Sigmoid colon (tissue), 7 donors: ENCODE measurements around the gene NFRKB. TPM values are rescaled to one million over a fixed set of nuclear protein-coding genes. Genes with fewer than 3 reads are reported as not detected.
A peak's percentile ranks its signal among the peaks of the same experiment; 100 is the strongest.
"Not testable (repeated sequence)": the region's sequence is repeated elsewhere in the genome, so short reads cannot be mapped to it uniquely, and the experiment has no call there.

Experiments
- DNase-seq: peaks from one replicate; pipeline ENCODE4 v3.0.0-alpha.2; 2019
- H3K27ac ChIP-seq, 4 donors: fragments of 200-600 bp; sonication (generic); one replicate each; pipeline ENCODE4 v1.5.1; 2016 to 2019; ENCODE audit warnings: mild to moderate bottlenecking in 1 of 4
- H3K27me3 ChIP-seq, 3 donors: fragments of 200-600 bp; sonication (generic); one replicate each; pipeline ENCODE4 v1.5.1; 2019; ENCODE audit warnings: mild to moderate bottlenecking in 1 of 3
- H3K36me3 ChIP-seq, 4 donors: fragments of 200-600 bp; sonication (generic); one replicate each; pipeline ENCODE4 v1.5.1; 2016 to 2019
- H3K4me1 ChIP-seq, 4 donors: fragments of 200-600 bp; sonication (generic); one replicate each; pipeline ENCODE4 v1.5.1; 2017 to 2019
- H3K4me3 ChIP-seq, 4 donors: fragments of 200-600 bp; sonication (generic); one replicate each; pipeline ENCODE4 v1.5.1; 2017 to 2019; ENCODE audit warnings: mild to moderate bottlenecking in 2 of 4, moderate library complexity in 1 of 4
- H3K9me3 ChIP-seq, 4 donors: fragments of 200-600 bp in 3 of 4; sonication (generic) in 3 of 4; one replicate each; pipeline versions ENCODE4 v1.5.1 to v1.6.1; 2013 to 2019
- EP300 ChIP-seq, 4 donors: sonication (generic); formaldehyde crosslinking; IDR thresholded peaks; one replicate each; pipeline ENCODE4 v1.6.1; 2017; ENCODE audit warnings: antibody characterized with exemption in 4 of 4
- POLR2A ChIP-seq, 2 donors: fragments of 450-650 bp; IDR thresholded peaks; one replicate each; pipeline ENCODE4 v1.6.1; 2016; ENCODE audit warnings: antibody characterized with exemption in 2 of 2, mild to moderate bottlenecking in 2 of 2, moderate library complexity in 2 of 2
- POLR2AphosphoS5 ChIP-seq, 4 donors: sonication (generic); formaldehyde crosslinking; IDR thresholded peaks; one replicate each; pipeline ENCODE4 v1.6.1; 2017; ENCODE audit warnings: antibody characterized with exemption in 4 of 4
- WGBS, 2 donors: extraction: QIAGEN DNeasy Blood & Tissue Kit; methylation state at CpG; one replicate each; pipeline ENCODE4 v1.1.7; 2013; 5-methylcytosine and 5-hydroxymethylcytosine counted together
- intact Hi-C: fragments of 100-400 bp; cut with DNase I; formaldehyde crosslinking; loops from one replicate; pipeline ENCODE4 v1.15.1; 2023
- polyA plus RNA-seq, 3 donors: library from polyadenylated mRNA; stranded (reverse); fragments of 200-250 nt; gene quantifications; one replicate each; pipeline ENCODE4 v1.2.3, GENCODE V29; 2013
- total RNA-seq, 4 donors: library from RNA; depleted of rRNA; stranded (reverse); fragments of >200 nt; gene quantifications; one replicate each; pipeline ENCODE4 v1.1.0, GENCODE V29; 2016
- TF ChIP-seq, protein P1 (sequence below), 4 experiments: fragments of 450-650 bp in 3 of 4; fragments of 200-600 bp in 1 of 4; IDR thresholded peaks; one replicate each; pipeline ENCODE4 v1.5.1; 2016 to 2019; ENCODE audit warnings: antibody characterized with exemption in 4 of 4, mild to moderate bottlenecking in 3 of 4, moderate library complexity in 2 of 4
- donor health status: healthy with polysubstance abuse.
- donor health status: Bipolar disorder and iron deficiency.
- donor health status: healthy.

Gene NFRKB
- total and polyA plus RNA-seq, 7 donors, result 3.5 to 24.7 (median 20.7) TPM

DNA sequence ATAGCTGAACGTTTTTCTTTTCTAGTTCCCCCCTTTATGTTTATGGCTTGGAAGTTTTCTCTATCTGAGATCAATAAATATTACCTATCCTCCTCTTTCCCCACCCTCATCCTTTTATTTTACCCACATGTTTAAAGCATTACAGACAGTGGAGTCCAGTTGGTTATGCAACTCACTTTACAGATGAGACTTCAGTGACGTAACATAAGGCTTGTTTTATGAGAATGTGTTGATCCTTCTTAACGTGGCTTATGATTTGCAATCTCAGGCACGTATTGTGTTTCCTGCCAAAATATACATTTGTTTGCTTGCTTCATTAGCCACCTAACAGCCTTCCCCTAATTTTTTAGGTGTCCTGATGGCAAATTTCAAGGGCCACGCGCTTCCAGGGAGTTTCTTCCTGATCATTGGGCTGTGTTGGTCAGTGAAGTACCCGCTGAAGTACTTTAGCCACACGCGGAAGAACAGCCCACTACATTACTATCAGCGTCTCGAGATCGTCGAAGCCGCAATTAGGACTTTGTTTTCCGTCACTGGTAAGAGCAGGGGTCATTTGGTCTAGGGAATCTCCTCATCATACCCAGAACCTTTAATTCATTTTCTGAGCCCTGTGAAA lies 43.1 kb downstream of the NFRKB start:
- H3K4me1 ChIP-seq, result peaks cover 0 to 4% (median 2%) of the 10 kb centered on the region in 4 donors
- TF ChIP-seq, protein P1, sequence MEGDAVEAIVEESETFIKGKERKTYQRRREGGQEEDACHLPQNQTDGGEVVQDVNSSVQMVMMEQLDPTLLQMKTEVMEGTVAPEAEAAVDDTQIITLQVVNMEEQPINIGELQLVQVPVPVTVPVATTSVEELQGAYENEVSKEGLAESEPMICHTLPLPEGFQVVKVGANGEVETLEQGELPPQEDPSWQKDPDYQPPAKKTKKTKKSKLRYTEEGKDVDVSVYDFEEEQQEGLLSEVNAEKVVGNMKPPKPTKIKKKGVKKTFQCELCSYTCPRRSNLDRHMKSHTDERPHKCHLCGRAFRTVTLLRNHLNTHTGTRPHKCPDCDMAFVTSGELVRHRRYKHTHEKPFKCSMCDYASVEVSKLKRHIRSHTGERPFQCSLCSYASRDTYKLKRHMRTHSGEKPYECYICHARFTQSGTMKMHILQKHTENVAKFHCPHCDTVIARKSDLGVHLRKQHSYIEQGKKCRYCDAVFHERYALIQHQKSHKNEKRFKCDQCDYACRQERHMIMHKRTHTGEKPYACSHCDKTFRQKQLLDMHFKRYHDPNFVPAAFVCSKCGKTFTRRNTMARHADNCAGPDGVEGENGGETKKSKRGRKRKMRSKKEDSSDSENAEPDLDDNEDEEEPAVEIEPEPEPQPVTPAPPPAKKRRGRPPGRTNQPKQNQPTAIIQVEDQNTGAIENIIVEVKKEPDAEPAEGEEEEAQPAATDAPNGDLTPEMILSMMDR (IDR thresholded peaks at IDR 0.05), result no peak
- TF ChIP-seq POLR2AphosphoS5 (IDR thresholded peaks at IDR 0.05) (no peak), POLR2A (IDR thresholded peaks at IDR 0.05) (no peak), EP300 (IDR thresholded peaks at IDR 0.05) (no peak)
- no peaks in the 10 kb centered on the region for H3K9me3 ChIP-seq
- H3K27ac ChIP-seq, result no peak overlapping the region
- H3K27me3 ChIP-seq, result no peaks in the 10 kb centered on the region
- no peak for DNase-seq
- no peak overlapping the region for H3K4me3 ChIP-seq
- WGBS, 2 donors, result 87 to 88% methylated on average over 15 of the region's 15 CpGs
- no peaks in the 10 kb centered on the region for H3K36me3 ChIP-seq
- intact Hi-C loops, result no loop called here

DNA sequence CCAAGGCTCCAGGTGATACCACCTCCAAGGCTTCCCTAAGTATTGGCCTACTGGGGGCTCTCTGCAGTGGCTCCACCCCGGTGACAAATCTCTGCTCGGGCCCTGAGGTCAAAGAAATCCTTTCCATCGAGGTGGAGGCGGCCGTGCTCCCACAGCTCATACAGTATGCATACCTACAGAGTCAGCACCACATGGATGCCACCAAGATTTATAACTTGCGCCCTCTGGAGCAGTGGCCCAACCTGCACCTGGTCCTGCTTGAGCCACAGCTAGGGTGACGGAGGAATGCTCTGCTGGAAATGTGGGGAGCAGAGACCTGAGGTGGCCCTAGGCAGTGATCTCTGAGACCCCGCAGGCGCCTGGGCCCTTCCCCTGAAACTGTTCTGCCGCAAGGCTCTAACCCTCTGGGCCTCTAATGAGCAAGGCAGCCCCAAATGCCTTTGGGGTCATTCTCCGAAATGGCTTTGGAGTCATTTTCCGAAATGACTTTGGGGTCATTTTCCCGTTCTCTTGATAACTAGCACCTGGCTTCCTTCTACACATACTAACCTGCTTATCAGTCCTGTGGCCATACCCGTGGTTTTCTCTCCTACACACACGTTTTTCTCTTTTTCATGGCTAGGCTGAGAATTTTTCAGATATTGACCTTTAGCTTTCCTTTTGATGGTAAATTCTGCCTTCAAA lies 45.8 kb downstream of the NFRKB start:
- Histone ChIP-seq H3K4me3 (no peak overlapping the region), H3K9me3 (no peaks in the 10 kb centered on the region), H3K27me3 (no peaks in the 10 kb centered on the region), H3K36me3 (no peaks in the 10 kb centered on the region), H3K4me1 (peaks cover 0 to 16% (median 6%) of the 10 kb centered on the region in 4 donors), H3K27ac (no peak overlapping the region)
- TF ChIP-seq POLR2AphosphoS5 (IDR thresholded peaks at IDR 0.05) (no peak), POLR2A (IDR thresholded peaks at IDR 0.05) (no peak)
- DNase-seq, result no peak
- 94 to 95% methylated on average over 15 of the region's 15 CpGs for WGBS, 2 donors
- intact Hi-C loops, result no loop called here

- H3K27ac ChIP-seq, H3K4me3 ChIP-seq, DNase-seq, intact Hi-C loops, H3K9me3 ChIP-seq, H3K27me3 ChIP-seq, H3K36me3 ChIP-seq: not testable (repeated sequence)
- peaks cover 0 to 11% (median 4%) of the 10 kb centered on the region in 4 donors for H3K4me1 ChIP-seq
- 6 to 65% methylated on average over 1 of the region's 3 CpGs for WGBS, 2 donors
Observed at GRCh38 chr11:129847361-129847760, 48.0 kb downstream of the NFRKB start.

DNA sequence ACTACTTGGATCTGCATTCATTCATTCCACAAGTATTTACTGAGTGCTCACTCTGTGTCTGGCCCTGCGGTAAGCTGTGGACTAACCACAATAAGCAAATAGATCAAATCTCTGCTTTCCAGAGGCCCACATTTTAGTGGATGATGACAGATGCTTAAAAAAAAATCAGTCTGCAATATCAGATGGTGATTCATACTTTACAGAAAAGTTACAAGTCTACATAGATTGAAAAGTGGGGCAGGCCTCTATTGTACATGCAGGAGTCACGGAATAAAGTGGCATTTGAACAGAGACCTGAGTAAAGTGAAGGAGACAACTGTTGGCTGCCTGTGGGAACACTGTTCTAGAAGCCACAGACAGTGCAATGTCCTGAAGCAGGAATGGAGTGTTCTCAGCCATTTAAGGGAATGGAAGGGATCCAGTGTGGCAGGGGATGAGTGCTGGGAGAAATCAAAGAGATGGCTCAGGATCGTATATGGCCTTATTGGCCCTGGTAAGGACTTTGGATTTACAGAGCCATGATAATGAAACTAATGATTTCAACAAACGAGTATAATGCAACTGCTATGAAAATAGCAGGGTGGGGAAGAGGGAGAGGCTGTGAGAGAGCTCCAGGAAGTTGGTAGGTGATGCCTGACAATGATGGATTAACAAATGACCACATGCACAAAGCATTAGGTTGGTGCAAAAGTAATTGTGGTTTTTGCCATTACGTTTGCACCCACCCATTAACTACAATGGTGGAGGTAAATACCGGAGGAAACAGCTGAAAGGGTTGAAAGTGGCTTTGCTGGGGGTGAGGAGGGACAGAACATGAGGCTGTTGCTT lies 48.7 kb downstream of the NFRKB start:
- 16 to 41% methylated on average over 6 of the region's 6 CpGs for WGBS, 2 donors
- H3K27me3 ChIP-seq, result no peaks in the 10 kb centered on the region
- intact Hi-C loops, result no loop called here
- H3K36me3 ChIP-seq, result no peaks in the 10 kb centered on the region
- TF ChIP-seq EP300 (IDR thresholded peaks at IDR 0.05), result no peak
- TF ChIP-seq, protein P1 (IDR thresholded peaks at IDR 0.05), result no peak
- no peak for TF ChIP-seq POLR2A (IDR thresholded peaks at IDR 0.05)
- TF ChIP-seq POLR2AphosphoS5 (IDR thresholded peaks at IDR 0.05), result no peak
- H3K4me3 ChIP-seq, result no peak overlapping the region
- H3K9me3 ChIP-seq, result no peaks in the 10 kb centered on the region
- H3K27ac ChIP-seq, result peak overlapping the region in 3 of 4 donors; percentile 7 to 56 (median 31)
- H3K4me1 ChIP-seq, result peaks cover 0 to 11% (median 4%) of the 10 kb centered on the region in 4 donors
- DNase-seq, result no peak

Other genes starting within 250 kb of the NFRKB start
- gene TMEM45B, start 79.7 kb downstream of the NFRKB start, total RNA-seq, result 1 to 10 TPM in 1 of 4 donors, under 1 TPM in 2, not detected in 1; 0.55 to 1.4 (median 0.95) TPM
- 100 to 1,000 TPM in 1 of 3 donors, 10 to 100 TPM in 2; 30.6 to 150 (median 46.0) TPM for gene TMEM45B, start 79.7 kb downstream of the NFRKB start, polyA plus RNA-seq
- 10 to 100 TPM in 1 of 4 donors, 1 to 10 TPM in 3; 6.3 to 11.9 (median 6.7) TPM for gene PRDM10, start 107.3 kb upstream of the NFRKB start, total RNA-seq
- gene PRDM10, start 107.3 kb upstream of the NFRKB start, polyA plus RNA-seq, result 1 to 10 TPM; 1.8 to 3.7 (median 3.2) TPM
- gene APLP2, start 174.3 kb upstream of the NFRKB start, total RNA-seq, result 100 to 1,000 TPM; 247 to 276 (median 256) TPM
- 100 to 1,000 TPM in 2 of 3 donors, 10 to 100 TPM in 1; 39.0 to 193 (median 106) TPM for gene APLP2, start 174.3 kb upstream of the NFRKB start, polyA plus RNA-seq